OCI-M1 (cell line): ENCODE results near the gene TWIST2.

Experiments used
- DNase-seq: peaks from one replicate; lab custom pipeline; 2025; lab: John Stamatoyannopoulos, UW

Gene TWIST2

DNA sequence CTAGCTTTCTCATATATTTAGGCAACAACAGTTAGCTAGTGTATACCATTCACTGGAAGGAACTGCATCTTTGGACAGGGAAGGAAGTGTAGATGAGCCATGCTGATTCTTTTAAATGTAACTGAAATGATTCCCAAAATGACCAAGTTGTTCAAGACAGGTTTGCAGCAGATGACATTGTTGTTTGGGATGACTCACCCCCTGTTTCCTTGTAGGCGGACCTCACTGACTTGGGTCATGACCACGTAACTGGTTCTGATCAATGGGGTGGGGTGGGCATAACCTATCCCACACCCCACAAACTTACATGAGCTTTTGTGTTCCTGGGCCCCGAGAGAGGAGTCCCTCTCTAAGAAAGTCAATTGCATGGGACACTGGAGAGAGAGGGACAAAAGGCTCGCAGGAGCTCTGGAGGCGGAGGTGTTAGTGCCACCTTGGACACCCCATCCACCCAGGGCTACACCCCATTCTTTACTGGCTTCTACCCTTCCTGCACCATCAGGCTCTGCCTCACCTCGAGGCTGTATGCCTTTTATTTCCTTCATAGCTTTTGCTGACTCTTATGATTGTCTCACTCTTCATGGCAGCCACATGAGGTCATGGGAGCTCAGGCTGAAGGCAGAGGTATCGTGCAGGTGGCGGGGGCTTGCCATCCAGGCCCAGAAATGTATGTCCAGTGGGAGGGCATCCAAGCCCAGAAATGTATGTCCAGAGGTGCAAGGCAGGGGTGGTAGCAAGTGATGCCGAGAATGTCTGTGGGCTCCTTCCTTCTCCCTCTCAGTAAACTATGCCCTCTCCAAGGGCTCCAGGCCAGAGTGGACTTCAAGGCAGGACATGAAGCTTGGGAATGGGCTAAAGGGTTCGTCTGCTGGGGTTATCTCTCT lies 108.0 kb downstream of the TWIST2 start:
- DNase-seq, result no peak

DNA sequence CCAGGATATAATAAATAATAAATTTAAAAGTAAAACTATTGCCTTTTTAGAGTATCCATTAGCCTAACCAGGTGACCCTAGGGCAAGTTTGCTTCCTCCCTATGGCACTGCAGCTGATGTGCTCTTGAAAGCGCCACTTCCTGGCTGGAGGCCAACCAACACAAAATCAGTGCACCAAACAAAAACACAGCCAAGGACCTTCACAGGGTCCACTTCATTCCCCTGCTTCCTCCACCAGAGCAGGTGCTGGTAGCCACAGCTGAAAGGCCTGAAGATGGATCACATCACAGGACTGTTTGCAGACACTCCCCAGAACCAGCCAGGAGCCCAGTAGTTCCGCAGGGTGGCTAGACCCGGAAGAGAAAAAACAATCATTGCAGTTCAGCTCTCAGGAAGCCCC lies 108.8 kb downstream of the TWIST2 start:
- no peak for DNase-seq
